ENCODE measurements around the gene SYT17.

- TF ChIP-seq CTCF (conservative IDR thresholded peaks at IDR 0.05) = peak; percentile 85
- no peak for TF ChIP-seq ZFX (IDR thresholded peaks at IDR 0.05)
These were observed 11.8 kb downstream of the SYT17 start for GRCh38 chr16:19179546-19180490.

Data from C4-2B (cell line).